ENCODE data around the gene SIRT7. TPM values are rescaled to one million over a fixed set of nuclear protein-coding genes. Genes with fewer than 3 reads are reported as not detected.

SIRT7 gene, protein sequence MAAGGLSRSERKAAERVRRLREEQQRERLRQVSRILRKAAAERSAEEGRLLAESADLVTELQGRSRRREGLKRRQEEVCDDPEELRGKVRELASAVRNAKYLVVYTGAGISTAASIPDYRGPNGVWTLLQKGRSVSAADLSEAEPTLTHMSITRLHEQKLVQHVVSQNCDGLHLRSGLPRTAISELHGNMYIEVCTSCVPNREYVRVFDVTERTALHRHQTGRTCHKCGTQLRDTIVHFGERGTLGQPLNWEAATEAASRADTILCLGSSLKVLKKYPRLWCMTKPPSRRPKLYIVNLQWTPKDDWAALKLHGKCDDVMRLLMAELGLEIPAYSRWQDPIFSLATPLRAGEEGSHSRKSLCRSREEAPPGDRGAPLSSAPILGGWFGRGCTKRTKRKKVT
- total RNA-seq (2014; rRNA removed; shearing (Covaris generic)), result 101 and 121 TPM in 2 replicates

DNA sequence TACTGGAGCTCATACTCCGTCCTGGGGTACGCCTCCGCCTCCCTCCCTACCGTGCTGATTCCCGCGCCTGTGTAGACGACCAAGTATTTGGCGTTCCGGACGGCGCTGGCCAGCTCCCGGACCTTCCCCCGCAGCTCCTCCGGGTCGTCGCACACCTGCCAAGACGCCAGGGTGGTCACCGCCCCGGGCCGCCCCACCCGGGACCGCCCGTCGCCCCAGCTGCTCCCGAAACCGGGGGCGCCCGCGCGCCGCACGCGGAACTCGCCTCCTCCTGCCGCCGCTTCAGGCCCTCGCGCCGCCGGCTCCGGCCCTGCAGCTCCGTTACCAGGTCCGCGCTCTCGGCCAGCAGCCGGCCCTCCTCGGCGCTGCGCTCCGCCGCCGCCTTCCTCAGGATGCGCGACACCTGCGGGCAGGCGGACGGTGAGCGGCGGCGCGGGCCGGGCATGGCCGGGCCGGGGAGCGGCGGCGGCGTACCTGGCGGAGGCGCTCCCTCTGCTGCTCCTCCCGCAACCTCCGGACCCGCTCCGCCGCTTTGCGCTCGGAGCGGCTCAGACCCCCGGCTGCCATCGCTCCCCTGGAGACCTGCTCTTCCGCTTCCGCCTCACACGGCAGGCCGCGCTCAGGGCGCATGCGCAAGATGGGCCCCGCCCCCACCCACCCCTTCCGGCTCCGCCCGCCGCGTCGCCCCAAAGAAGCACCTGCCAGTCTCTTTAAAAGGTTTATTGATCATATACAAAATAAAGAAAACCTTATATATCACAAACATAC lies at the start of gene SIRT7:
Gene SIRT7 (minus strand): TSS at position 612 of the 768 bp plus-strand sequence. CDS start 45 bp downstream, at position 567.
- DNase-seq (ENCODE audit: low spot score), result peak; percentile 91

DNA sequence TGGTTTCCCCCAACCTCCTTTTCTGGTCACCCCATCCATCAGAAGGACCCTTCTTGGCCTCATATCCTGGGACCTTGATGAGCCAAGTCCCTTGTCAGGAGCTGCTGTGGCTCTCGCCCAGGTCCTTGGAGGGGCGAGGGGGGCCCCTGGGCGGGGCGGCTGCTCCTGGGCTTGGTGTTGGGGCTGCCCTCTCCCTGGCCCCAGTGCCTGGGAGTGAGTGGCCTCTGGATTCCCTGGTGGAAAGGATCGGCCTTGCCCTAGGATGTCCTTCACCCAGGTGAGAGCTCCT lies 49.2 kb upstream of the SIRT7 start:
- DNase-seq (ENCODE audit: low spot score), result no peak

DNA sequence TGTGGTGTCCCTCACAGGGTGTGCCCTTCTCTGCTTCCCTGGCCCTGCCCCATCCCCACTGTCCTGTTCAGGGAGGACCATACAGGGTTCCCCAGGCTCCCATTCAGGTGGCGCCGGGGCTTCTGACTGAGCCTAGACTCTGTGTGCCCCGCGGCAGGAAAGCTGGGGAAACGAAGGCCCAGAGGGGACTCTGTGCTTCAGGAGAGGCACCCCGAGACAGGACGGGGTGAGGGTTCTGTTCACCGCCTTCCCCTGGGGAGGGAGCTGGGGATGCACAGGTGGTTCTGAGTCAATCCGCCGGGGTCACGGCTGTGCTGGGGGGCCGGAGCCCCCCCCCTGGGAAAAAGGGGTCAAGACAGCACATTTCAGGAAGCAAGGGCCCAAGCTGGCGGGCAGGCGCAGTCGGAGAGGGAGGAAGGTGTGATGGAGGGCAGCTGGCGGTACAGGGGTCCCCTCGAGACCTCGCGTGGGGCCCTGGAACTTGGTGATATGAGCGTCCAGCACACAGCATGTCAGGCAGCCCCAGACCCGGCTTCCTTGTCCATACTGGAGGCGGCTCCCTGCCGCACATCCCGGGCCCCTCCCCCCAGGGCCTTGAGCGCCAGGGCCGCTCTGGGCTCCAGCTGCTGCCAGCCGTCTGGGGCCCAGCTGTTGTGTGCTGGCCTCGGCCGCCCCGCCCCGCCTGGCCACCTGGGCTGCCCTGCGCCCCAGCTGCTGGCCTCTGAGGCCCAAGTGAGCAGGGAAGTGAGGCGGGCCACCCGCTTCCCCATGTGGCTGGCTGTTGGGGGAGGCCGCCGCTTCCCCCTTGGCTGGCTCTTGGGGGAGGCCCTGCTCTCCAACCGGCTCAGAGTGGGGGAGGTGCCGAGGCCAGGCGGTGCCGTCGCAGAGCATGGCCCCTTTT lies 48.6 kb upstream of the SIRT7 start:
- peak; percentile 49 for DNase-seq (ENCODE audit: low spot score)

DNA sequence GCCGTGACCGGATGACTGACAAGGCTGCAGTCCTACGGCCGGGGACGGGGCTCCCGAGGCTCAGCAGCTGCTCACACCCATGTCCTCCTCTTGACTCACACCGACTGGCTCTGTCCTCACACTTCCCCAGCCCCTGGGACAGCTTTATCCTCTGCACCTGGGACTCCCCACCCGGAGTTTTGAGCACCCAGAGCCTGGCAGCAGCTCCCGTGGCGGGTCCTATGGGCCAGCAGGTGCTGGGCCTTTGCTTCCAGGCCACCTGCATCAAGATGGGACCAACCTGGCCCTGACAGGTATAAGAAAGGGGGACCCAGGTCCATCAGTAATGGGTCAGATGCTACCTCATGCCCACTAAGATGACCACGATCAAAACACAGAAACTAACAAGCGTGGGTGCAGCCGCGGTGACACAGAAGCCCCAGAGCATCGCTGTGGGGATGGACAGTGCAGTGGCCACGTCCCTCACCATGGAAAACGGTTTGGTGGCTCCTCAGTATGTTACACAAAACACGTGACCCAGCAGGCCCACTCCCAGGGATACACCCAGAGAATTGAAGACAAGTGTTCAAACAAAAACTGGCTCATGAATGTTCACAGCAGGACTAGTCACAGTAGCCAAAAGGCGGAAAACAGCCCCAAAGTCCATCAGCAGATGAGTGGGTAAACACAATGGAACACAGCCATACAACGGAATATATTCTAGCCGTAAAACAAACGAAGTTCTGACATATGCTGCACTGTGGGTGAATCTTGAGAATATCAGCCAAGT lies 46.3 kb upstream of the SIRT7 start:
- no peak for DNase-seq (ENCODE audit: low spot score)

DNA sequence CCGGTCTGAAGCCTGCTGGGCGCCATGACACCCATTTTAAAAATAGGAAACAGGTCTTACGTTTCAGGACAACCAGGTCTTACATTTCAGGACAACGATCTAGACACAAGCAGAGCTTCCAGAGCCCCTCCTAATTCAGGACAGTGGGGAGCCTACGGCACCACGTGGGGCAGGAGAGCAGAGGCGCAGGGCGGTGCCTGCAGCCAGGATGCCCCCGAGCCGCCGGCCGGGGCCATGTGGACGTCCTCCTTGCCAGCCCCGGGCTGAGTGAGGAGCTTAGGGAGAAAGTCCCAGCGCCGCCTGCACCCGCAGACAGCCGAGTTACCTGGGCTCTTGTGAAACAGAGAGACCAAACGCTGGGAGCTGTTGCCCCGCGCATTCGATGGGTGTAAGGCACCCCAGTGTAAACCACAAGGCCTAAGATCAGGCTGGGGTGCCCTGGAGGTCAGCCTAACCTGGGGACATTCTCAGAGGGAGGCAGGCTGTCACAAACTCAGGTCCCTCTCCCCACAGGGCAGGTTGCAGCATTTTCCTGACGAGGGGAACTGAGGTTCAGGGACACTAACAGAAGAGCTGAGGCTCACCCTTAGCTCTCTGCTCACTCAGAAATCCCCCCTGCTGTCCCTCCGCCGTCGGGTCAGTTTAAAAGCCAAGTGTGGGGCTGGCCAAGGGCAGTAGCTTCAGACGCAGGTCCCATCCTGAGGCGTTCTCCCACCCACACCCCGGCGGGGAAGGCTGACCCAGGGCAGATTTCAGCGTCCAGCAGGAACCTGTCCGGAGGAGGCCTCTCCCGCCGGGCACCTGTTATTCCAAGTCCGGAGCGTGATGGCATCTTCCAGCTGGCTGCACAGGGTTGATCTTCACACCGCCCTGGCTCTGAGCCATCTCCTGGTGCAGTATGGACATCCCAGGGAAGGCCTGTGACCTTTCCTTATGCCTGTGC lies 44.8 kb upstream of the SIRT7 start:
- no peak for DNase-seq (ENCODE audit: low spot score)

GRCh38 chr17:81961521-81962498 lies 43.8 kb upstream of the SIRT7 start:
- no peak for DNase-seq (ENCODE audit: low spot score)

- no peak for DNase-seq (ENCODE audit: low spot score)
Measured at GRCh38 chr17:81961087-81961511, 43.1 kb upstream of the SIRT7 start, which contains the start of gene NOTUM. Gene NOTUM, minus strand, starts transcription at chr17:81961187. Its CDS starts 278 bp downstream, at chr17:81960909.

DNA sequence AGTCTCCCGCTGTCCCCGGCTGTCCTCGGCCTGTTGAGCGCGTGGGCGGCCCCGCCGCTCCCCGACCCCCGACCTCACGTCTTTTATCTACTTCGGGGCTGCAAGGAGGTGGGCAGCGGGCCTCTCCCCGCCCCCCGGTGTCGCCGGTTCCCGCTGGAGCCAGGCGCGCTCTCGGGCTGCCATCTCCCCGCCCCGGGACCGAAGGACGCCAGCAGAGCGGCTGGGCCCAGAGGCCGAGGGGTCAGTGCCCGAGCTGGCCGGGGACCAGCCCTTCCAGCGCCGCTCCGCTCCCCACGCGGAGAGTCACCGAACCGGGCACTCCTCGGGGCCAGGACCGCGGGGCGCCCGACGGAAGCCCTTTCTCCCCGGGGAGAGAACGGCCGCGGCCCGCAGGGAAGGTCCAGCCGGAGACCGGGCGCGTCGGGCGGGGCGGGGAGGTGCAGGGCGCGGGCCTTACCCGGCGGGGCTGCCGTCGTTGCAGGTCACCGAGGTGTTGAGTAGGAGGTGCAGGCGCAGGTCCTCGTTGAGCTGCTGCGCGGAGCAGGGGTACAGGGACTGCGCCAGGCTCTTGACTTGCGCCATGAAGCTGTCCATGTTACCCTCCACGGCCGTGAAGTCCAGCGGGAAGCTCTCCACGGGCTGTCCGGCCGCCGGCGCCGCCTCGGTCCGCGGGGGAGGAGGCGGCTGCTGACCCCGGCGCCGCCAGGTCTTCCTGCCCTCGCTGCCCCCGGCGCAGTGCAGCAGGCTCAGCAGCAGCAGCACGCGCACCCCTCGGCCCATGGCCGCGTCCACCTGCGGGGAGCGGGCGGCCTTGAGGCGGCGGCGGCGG lies 42.4 kb upstream of the SIRT7 start:
- DNase-seq (ENCODE audit: low spot score), result no peak

GRCh38 chr17:81959362-81960129 lies 41.6 kb upstream of the SIRT7 start:
- peak; percentile 50 for DNase-seq (ENCODE audit: low spot score)

- no peak for DNase-seq (ENCODE audit: low spot score)
Measured at GRCh38 chr17:81958633-81959342, 40.8 kb upstream of the SIRT7 start.

DNA sequence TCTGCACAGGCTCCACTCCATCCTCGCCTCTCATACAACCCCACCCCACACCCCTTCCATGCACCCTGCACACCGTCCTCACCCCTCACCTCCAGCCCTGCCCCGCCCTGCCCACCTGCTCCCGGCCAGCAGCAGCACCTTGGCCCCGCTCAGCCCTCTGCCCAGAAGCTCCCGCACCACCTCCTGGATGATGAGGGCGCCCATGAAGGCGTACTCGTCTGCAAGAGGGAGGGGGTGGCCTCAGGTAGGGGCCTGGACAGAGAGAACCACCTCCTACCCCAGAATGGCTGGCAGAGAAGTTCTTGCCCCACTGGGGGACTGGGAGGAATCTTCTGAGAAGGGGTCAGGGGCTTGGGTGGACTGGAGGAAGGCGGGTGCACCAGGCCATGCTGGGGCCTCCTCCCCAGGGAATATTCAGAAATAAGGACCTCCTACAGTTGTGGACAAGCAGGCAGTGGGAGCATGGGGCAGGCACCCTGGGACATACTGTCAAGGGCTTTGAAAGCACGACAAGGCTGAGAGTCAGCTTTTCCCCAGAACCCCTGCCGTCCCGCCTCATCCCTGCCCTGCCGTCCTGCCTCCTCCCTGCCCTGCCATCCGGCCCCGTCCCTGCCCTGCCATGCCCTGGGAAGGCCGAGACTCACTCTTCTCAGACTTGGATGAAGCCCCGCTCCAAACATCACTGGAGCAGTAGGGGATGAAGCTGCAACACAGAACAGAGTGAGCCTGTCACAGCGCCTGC lies 39.9 kb upstream of the SIRT7 start:
- no peak for DNase-seq (ENCODE audit: low spot score)

DNA sequence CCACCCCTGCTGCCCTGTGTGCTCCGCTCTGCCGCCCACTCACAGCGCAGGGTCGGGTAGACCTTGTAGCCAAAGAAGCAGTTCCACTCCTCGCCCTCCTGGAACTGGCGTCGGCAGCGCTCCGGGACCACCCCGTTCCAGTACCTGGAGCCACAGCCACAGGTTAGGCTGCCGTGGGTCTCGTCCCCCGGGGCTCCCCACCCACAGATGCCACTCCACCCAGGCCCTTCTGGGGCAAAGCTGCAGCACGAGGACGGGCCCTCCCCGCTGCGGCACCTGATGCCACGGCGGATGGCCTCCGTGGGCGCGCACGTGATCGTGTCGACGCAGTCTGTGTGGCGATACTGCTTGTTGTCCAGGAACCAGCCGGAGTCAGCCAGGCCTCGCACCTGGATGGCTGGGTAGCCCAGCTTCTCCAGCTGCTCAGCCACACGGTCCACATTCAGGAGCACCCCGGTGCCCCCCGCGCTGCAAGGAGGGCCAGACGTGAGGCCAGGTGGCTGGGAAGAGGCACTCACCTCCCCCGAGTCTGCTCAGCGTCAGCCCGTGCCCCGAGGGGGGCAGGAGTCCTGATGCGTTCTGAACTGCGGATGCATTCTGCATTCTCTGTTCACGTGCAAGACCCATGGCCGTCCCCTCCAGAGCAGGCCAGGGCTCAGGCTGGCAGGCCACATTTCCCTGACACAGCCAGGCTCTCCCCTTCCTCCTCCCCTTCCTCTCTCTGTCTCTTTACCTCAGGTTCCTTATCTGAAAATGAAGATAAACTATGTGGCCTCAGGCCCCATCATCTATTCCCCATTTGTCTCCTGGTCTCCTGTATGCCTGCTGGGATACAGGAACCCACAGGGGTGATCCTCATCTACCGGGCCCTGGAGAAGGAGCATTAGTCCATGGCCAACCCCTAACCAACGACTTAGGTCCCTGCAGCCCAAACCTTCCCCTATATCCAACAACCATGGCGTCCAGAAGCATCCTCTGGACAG lies 38.9 kb upstream of the SIRT7 start:
- DNase-seq (ENCODE audit: low spot score), result no peak

DNA sequence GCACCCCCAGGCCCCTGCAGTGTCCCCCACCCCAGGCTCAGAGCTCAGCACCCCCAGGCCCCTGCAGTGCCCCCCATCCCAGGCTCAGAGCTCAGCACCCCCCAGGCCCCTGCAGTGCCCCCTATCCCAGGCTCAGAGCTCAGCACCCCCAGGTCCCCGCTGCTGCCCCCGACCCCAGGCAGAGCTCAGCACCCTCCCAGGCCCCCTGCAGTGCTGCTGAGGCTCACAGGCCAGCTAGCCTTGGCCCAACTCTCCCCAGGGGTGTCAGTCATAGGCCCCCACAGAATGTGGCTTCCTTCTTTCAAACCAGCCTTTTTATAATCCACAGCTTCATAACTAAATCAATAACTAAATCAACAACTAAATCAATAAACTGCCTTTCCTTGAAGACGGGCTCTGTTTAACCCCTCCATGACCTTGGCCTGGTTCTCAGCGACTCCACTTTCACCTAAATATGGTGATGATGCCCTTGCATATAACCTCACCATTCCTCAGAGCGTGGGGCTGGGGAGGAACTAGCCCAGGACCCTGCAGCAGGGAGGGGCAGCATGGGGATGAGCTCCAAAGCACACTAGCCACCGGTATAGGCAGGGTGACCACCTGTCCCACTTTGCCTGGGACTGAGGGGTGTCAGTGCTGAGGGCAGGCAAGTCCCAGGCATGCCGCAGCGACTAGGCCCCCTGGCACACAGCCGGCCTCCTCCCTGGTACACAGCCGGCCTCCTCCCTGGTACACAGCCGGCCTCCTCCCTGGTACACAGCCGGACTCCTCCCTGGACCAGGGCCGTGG lies 38.0 kb upstream of the SIRT7 start:
- DNase-seq (ENCODE audit: low spot score), result no peak
